Nephron (organoid): ENCODE data around the gene TRPC3.

Experiments
- H3K27ac Mint-ChIP-seq, 3 experiments: 2 replicates each; pipeline ENCODE4 v1.8.0; 2020; ENCODE audit warnings: mixed read lengths in 3 of 3, mild to moderate bottlenecking in 2 of 3, moderate library complexity in 1 of 3
- H3K27me3 Mint-ChIP-seq: 2 replicates; pipeline ENCODE4 v1.8.0; 2021; ENCODE audit warnings: low read depth, mild to moderate bottlenecking, moderate library complexity, mixed read lengths
- H3K36me3 Mint-ChIP-seq: 2 replicates; pipeline ENCODE4 v1.8.0; 2020; ENCODE audit warnings: low read depth, mixed read lengths
- H3K4me1 Mint-ChIP-seq: 2 replicates; pipeline ENCODE4 v1.8.0; 2020; ENCODE audit warnings: mixed read lengths
- H3K4me3 Mint-ChIP-seq, 3 experiments: 2 replicates each; pipeline ENCODE4 v1.8.0; 2020; ENCODE audit warnings: mild to moderate bottlenecking in 3 of 3, mixed read lengths in 3 of 3, moderate library complexity in 2 of 3
- H3K9me3 Mint-ChIP-seq: 2 replicates; pipeline ENCODE4 v1.8.0; 2020; ENCODE audit warnings: mixed read lengths
- TF ChIP-seq, protein P1 (sequence below), 3 experiments: fragments of 200-600 bp; sonication (generic); IDR thresholded peaks; one replicate each; pipeline ENCODE4 v1.5.0; 2021; ENCODE audit warnings: antibody characterized with exemption in 3 of 3; ENCODE audit not compliant: unreplicated experiment in 3 of 3

TRPC3 gene

DNA sequence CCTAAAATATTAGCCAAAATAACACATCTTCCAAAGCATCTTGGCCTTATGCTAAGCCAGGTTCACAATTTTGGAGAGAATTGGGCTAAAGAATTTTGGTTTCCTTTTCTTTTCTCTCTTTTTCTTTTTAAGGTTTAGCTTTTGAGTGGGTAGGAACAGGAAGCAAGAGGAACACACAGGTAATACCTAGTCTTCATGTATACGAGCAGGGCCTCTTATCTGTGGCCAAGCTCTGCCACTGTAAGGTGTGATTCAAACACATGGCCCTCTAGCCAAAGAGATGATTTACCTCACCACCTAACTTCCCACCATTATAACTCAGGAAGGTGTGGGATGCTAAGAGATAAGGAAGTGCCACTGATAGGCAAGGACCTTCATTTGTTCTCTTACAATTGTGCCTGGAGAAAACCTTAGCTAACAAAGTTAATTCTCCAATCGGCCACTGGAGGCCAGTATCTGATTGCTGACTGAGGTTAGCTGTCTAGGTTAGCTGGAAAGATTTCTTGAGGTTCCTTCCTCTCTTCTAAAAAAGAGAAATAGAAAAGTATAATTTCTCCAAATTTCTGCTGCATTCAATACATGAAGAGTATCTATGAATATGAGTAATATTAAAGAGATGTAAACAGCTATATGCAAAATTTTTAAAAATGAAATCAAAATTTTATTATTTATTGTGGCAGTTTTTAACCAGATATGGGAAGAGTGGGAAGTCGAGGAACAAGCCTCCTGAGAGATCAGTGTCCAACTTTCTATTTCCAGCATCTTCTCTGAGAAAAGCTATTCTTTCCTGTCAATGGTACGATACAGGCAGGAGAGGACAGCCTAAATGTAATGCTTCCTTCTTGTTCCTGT is 51.5 kb downstream of the TRPC3 start:
- Mint-ChIP-seq H3K27me3 (no peaks in the 10 kb centered on the region), H3K36me3 (no peaks in the 10 kb centered on the region), H3K4me3 (no peak overlapping the region), H3K4me1 (no peaks in the 10 kb centered on the region), H3K9me3 (no peaks in the 10 kb centered on the region), H3K27ac (no peak overlapping the region)
- TF ChIP-seq, protein P1, sequence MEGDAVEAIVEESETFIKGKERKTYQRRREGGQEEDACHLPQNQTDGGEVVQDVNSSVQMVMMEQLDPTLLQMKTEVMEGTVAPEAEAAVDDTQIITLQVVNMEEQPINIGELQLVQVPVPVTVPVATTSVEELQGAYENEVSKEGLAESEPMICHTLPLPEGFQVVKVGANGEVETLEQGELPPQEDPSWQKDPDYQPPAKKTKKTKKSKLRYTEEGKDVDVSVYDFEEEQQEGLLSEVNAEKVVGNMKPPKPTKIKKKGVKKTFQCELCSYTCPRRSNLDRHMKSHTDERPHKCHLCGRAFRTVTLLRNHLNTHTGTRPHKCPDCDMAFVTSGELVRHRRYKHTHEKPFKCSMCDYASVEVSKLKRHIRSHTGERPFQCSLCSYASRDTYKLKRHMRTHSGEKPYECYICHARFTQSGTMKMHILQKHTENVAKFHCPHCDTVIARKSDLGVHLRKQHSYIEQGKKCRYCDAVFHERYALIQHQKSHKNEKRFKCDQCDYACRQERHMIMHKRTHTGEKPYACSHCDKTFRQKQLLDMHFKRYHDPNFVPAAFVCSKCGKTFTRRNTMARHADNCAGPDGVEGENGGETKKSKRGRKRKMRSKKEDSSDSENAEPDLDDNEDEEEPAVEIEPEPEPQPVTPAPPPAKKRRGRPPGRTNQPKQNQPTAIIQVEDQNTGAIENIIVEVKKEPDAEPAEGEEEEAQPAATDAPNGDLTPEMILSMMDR (IDR thresholded peaks at IDR 0.05; ENCODE audit: unreplicated experiment in 3 of 3): peak; percentile 73 to 85 (median 83)

DNA sequence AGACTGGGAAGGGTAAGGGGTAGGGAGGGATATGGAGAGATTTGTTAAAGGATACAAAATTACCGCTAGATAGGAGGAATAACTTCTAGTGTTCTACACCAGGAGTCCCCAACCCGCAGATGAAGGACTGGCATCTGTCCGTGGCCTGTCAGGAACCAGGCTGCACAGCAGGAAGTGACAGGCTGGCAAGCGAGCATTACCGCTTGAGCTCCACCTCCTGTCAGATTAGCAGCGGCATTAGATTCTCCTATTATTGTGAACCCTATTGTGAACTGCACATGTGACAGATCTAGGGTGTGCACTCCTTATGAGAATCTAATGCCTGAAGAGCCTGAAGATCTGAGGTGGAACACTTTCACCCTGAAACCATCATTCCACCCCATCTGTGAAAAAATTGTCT is 53.7 kb downstream of the TRPC3 start:
- Mint-ChIP-seq H3K27ac (no peak overlapping the region), H3K9me3 (no peaks in the 10 kb centered on the region), H3K27me3 (no peaks in the 10 kb centered on the region), H3K4me1 (no peaks in the 10 kb centered on the region), H3K36me3 (no peaks in the 10 kb centered on the region), H3K4me3 (no peak overlapping the region)
- TF ChIP-seq, protein P1 (IDR thresholded peaks at IDR 0.05; ENCODE audit: unreplicated experiment in 3 of 3): no peak

DNA sequence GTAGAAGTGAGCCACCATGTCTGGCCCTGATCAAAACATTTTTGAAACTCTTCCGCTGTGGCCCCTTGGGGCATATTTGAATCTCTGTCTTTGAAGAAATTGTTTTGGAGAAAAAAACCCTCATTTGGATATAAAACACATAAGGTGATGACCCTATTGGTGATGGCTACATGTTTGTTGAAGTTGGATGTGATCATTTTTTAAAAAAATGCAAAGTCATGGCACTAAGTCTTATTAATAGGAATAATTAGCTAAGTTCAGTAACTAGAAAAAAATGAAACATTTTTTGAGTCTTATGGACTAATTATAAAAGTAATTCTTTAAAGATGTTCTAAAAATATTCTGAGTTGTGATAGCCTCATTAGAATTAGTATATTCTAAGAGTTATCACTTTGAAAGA is 63.7 kb downstream of the TRPC3 start:
- no peak overlapping the region for H3K27ac Mint-ChIP-seq
- H3K36me3 Mint-ChIP-seq: no peaks in the 10 kb centered on the region
- no peak overlapping the region for H3K4me3 Mint-ChIP-seq
- TF ChIP-seq, protein P1 (IDR thresholded peaks at IDR 0.05; ENCODE audit: unreplicated experiment in 3 of 3): no peak
- no peaks in the 10 kb centered on the region for H3K27me3 Mint-ChIP-seq
- no peaks in the 10 kb centered on the region for H3K9me3 Mint-ChIP-seq
- peaks cover 8% of the 10 kb centered on the region for H3K4me1 Mint-ChIP-seq

DNA sequence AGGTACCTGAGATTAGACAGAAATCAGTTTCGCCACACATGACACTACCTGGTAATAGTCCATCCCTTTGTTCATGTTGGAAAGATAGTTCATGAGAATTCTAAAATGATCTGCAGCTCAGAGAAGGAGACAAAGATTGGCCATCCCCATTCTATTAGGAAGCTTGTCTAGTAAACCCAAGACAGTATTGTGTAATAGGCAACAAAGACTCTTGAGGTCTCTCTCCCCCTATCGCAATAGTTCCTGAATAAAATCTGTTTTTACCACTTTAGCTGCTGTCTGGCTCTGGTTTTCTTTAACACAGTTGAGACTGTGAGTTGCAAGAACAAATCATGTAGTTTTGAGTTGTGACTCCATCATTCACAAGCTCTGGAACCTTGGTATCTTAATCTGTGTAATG is 66.7 kb downstream of the TRPC3 start:
- H3K27ac Mint-ChIP-seq: no peak overlapping the region
- TF ChIP-seq, protein P1 (IDR thresholded peaks at IDR 0.05; ENCODE audit: unreplicated experiment in 3 of 3): no peak
- no peaks in the 10 kb centered on the region for H3K36me3 Mint-ChIP-seq
- no peaks in the 10 kb centered on the region for H3K27me3 Mint-ChIP-seq
- no peak overlapping the region for H3K4me3 Mint-ChIP-seq
- peaks cover 8% of the 10 kb centered on the region for H3K4me1 Mint-ChIP-seq
- no peaks in the 10 kb centered on the region for H3K9me3 Mint-ChIP-seq

DNA sequence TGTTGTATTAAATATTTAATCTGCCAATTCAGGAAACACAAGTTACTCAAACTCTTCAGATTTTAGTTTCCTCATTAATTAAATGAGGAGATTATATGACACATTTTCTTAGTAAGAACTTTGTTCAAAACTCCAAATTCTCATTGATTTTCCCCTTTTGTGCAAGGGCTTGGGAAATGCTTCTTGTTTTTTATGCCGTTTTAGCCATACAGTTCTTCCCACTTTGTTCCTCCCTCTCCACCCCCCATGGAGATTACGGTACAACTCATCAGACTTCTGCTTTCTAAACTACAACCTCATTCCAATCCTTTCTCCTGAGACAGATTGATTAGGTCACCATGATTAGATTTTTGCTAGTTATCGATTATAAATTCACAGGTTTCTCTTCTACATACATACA is 70.7 kb downstream of the TRPC3 start:
- TF ChIP-seq, protein P1 (IDR thresholded peaks at IDR 0.05; ENCODE audit: unreplicated experiment in 3 of 3): no peak
- no peaks in the 10 kb centered on the region for H3K9me3 Mint-ChIP-seq
- no peak overlapping the region for H3K4me3 Mint-ChIP-seq
- no peak overlapping the region for H3K27ac Mint-ChIP-seq
- H3K4me1 Mint-ChIP-seq: no peaks in the 10 kb centered on the region
- no peaks in the 10 kb centered on the region for H3K27me3 Mint-ChIP-seq
- H3K36me3 Mint-ChIP-seq: no peaks in the 10 kb centered on the region

DNA sequence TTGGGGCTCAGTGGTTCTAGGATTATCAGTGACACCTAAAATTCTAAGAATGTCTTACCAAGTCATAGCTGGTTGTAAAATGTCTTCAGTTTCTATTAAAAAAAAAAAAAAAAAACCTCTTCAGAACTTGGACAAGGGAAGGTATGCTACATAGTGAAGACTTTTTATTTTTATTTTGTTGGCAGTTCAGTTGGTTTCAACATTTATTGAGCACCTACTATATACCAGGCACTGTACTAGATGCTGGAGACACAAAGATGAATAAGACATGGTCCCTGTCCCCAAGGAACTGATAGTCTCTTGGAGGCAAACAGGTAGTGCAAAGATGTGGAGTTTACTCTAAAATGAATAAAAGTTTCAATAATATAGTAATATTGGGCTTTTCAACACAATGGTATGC is 72.7 kb downstream of the TRPC3 start:
- Mint-ChIP-seq H3K27ac (no peak overlapping the region), H3K4me3 (no peak overlapping the region), H3K9me3 (no peaks in the 10 kb centered on the region), H3K27me3 (no peaks in the 10 kb centered on the region), H3K4me1 (no peaks in the 10 kb centered on the region), H3K36me3 (no peaks in the 10 kb centered on the region)
- TF ChIP-seq, protein P1 (IDR thresholded peaks at IDR 0.05; ENCODE audit: unreplicated experiment in 3 of 3): no peak
